GM21526 (cell line): Measurements from ENCODE around the gene BMP8A.

ENCODE experiments used
- ATAC-seq: cut with Tn5 transposase; IDR thresholded peaks from one replicate; pipeline ENCODE4 v1.9.1; 2021; ENCODE audit warnings: moderate library complexity; ENCODE audit not compliant: unreplicated experiment, low FRiP score

The BMP8A gene

GRCh38 chr1:39567302-39567701, 75.9 kb downstream of the BMP8A start:
- ATAC-seq, result no peak

- ATAC-seq, result no peak
Observed at GRCh38 chr1:39568208-39568607, 76.8 kb downstream of the BMP8A start.

GRCh38 chr1:39569034-39569433, 77.6 kb downstream of the BMP8A start:
- no peak for ATAC-seq

- no peak for ATAC-seq
Observed at GRCh38 chr1:39570477-39571177, 79.2 kb downstream of the BMP8A start.

GRCh38 chr1:39571178-39571483, 79.7 kb downstream of the BMP8A start:
- ATAC-seq, result no peak

- no peak for ATAC-seq
Observed at GRCh38 chr1:39572379-39573096, 81.1 kb downstream of the BMP8A start.

GRCh38 chr1:39573097-39573465, 81.6 kb downstream of the BMP8A start:
- ATAC-seq, result no peak

GRCh38 chr1:39573736-39574624, 82.5 kb downstream of the BMP8A start:
- ATAC-seq, result no peak

GRCh38 chr1:39574646-39575045, 83.2 kb downstream of the BMP8A start:
- ATAC-seq, result no peak
